Esophagus muscularis mucosa (tissue), 4 donors: ENCODE results near the gene PIK3IP1. TPM values are rescaled to one million over a fixed set of nuclear protein-coding genes. Genes with fewer than 3 reads are reported as not detected.

Source experiments
- DNase-seq: peaks from one replicate; pipeline ENCODE4 v3.0.0-alpha.2; 2017; ENCODE audit errors: extremely low spot score
- H3K27ac ChIP-seq, 4 donors: fragments of 200-600 bp; sonication (generic); replicated peaks in 1 of 4; 1 replicate in 3 of 4; 2 replicates in 1 of 4; pipeline ENCODE4 v1.5.1; 2016 to 2019; ENCODE audit warnings: mild to moderate bottlenecking in 1 of 4
- H3K27me3 ChIP-seq, 4 donors: fragments of 200-600 bp; sonication (generic); one replicate each; pipeline versions ENCODE4 v1.5.1 to v1.6.0; 2016 to 2019
- H3K36me3 ChIP-seq, 4 donors: fragments of 200-600 bp; sonication (generic); one replicate each; pipeline ENCODE4 v1.5.1; 2016 to 2019
- H3K4me1 ChIP-seq, 4 donors: fragments of 200-600 bp; sonication (generic); one replicate each; pipeline ENCODE4 v1.5.1; 2016 to 2019
- H3K4me3 ChIP-seq, 4 donors: fragments of 200-600 bp; sonication (generic); 1 replicate in 2 of 4; 2 replicates in 2 of 4; pipeline ENCODE4 v1.5.1; 2016 to 2019; ENCODE audit warnings: mild to moderate bottlenecking in 4 of 4, moderate library complexity in 1 of 4
- H3K9me3 ChIP-seq, 4 donors: fragments of 200-600 bp; sonication (generic); 1 replicate in 3 of 4; 2 replicates in 1 of 4; pipeline ENCODE4 v1.5.1; 2016 to 2019
- CTCF ChIP-seq, 3 experiments: fragments of 200-600 bp in 2 of 3; fragments of 450-650 bp in 1 of 3; sonication (generic) in 2 of 3; IDR thresholded peaks; one replicate each; pipeline ENCODE4 v1.5.1; 2017 to 2019; ENCODE audit warnings: antibody characterized with exemption in 3 of 3, mild to moderate bottlenecking in 2 of 3, moderate library complexity in 1 of 3
- EP300 ChIP-seq: sonication (generic); formaldehyde crosslinking; IDR thresholded peaks from one replicate; pipeline ENCODE4 v1.6.1; 2017; ENCODE audit warnings: antibody characterized with exemption
- POLR2A ChIP-seq: fragments of 450-650 bp; IDR thresholded peaks from one replicate; pipeline ENCODE4 v1.6.1; 2017; ENCODE audit warnings: antibody characterized with exemption, moderate library complexity, mild to moderate bottlenecking, low read depth
- POLR2AphosphoS5 ChIP-seq, 2 donors: sonication (generic); formaldehyde crosslinking; IDR thresholded peaks; one replicate each; pipeline ENCODE4 v1.6.1; 2017; ENCODE audit warnings: antibody characterized with exemption in 2 of 2
- WGBS: methylation state at CpG from one replicate; pipeline ENCODE4 v1.1.5; 2018; 5-methylcytosine and 5-hydroxymethylcytosine counted together
- intact Hi-C: fragments of 100-400 bp; cut with DNase I; formaldehyde crosslinking; loops from one replicate; pipeline ENCODE4 v1.15.1; 2023
- total RNA-seq, 4 donors: library from RNA; depleted of rRNA; stranded (reverse); fragments of >200 nt; gene quantifications; one replicate each; pipeline versions ENCODE4 v1.1.0 to v1.2.1, GENCODE V29; 2016

The PIK3IP1 gene
- 10 to 100 TPM; 34.5 to 49.1 (median 39.8) TPM for total RNA-seq

- peaks cover 58 to 87% (median 75%) of the 10 kb centered on the region in 4 donors for H3K4me1 ChIP-seq
- intact Hi-C loops: loop anchor here (5.0 kb wide), 1 partner anchor 50 kb away; no protein-coding TSS in a partner anchor
- 21% methylated on average over 18 of the region's 19 CpGs for WGBS
- peak within 1 kb of the TSS; percentile 93 to 99 (median 98) for H3K27ac ChIP-seq
- H3K4me3 ChIP-seq: peak within 1 kb of the TSS; percentile 67 to 87 (median 77)
- TF ChIP-seq CTCF (IDR thresholded peaks at IDR 0.05) (peak; percentile 38 to 58 (median 54)), POLR2A (peak; percentile 56), POLR2AphosphoS5 (IDR thresholded peaks at IDR 0.05) (peak; percentile 96 to 99), EP300 (no peak)
- peaks cover 0 to 25% (median 21%) of the 10 kb centered on the region in 4 donors for H3K36me3 ChIP-seq
- H3K9me3 ChIP-seq: no peaks in the 10 kb centered on the region
- H3K27me3 ChIP-seq: no peaks in the 10 kb centered on the region
- peak; percentile 97 for DNase-seq
These were observed at the start of gene PIK3IP1 for GRCh38 chr22:31292236-31292989. PIK3IP1 (minus strand) TSS chr22:31292488; CDS start chr22:31292344, 144 bp downstream.

GRCh38 chr22:31341386-31342088 lies 49.2 kb upstream of the PIK3IP1 start:
- intact Hi-C loops: loop anchor here (5.0 to 10.0 kb wide), 2 partner anchors 49 to 283 kb away; partner anchors contain the start of gene PIK3IP1
- 84% methylated on average over 12 of the region's 14 CpGs for WGBS

GRCh38 chr22:31340765-31341247 lies 48.5 kb upstream of the PIK3IP1 start:
- intact Hi-C loops: loop anchor here (5.0 to 10.0 kb wide), 2 partner anchors 49 to 284 kb away; partner anchors contain the start of gene PIK3IP1
- Histone ChIP-seq H3K27me3 (no peaks in the 10 kb centered on the region), H3K4me3 (no peak overlapping the region), H3K9me3 (no peaks in the 10 kb centered on the region), H3K27ac (no peak overlapping the region), H3K4me1 (peaks cover 39 to 70% (median 60%) of the 10 kb centered on the region in 4 donors), H3K36me3 (peaks cover 4 to 72% (median 67%) of the 10 kb centered on the region in 4 donors)
- DNase-seq: no peak
- WGBS: 20% methylated on average over 2 of the region's 2 CpGs
- TF ChIP-seq POLR2A (no peak), EP300 (no peak), POLR2AphosphoS5 (IDR thresholded peaks at IDR 0.05) (no peak), CTCF (IDR thresholded peaks at IDR 0.05) (no peak)

More at GRCh38 chr22:31341386-31342088, 49.2 kb upstream of the PIK3IP1 start:
- Histone ChIP-seq H3K4me1 (peaks cover 39 to 71% (median 60%) of the 10 kb centered on the region in 4 donors), H3K4me3 (no peak overlapping the region), H3K27ac (peak overlapping the region in 1 of 4 donors; percentile 88), H3K36me3 (peaks cover 3 to 66% (median 64%) of the 10 kb centered on the region in 4 donors), H3K27me3 (no peaks in the 10 kb centered on the region), H3K9me3 (no peaks in the 10 kb centered on the region)
- DNase-seq: no peak
- TF ChIP-seq POLR2AphosphoS5 (IDR thresholded peaks at IDR 0.05) (no peak), EP300 (no peak), POLR2A (no peak), CTCF (IDR thresholded peaks at IDR 0.05) (no peak)

- peaks cover 37 to 67% (median 57%) of the 10 kb centered on the region in 4 donors for H3K4me1 ChIP-seq
- 91% methylated on average over 6 of the region's 6 CpGs for WGBS
- DNase-seq: no peak
- H3K36me3 ChIP-seq: peaks cover 9 to 76% (median 72%) of the 10 kb centered on the region in 4 donors
- no peak overlapping the region for H3K27ac ChIP-seq
- H3K9me3 ChIP-seq: no peaks in the 10 kb centered on the region
- no peak overlapping the region for H3K4me3 ChIP-seq
- no peak for TF ChIP-seq POLR2AphosphoS5 (IDR thresholded peaks at IDR 0.05)
- no peak for TF ChIP-seq CTCF (IDR thresholded peaks at IDR 0.05)
- no peak for TF ChIP-seq EP300
- TF ChIP-seq POLR2A: no peak
- intact Hi-C loops: loop anchor here (5.0 to 10.0 kb wide), 2 partner anchors 48 to 284 kb away; partner anchors contain the start of gene PIK3IP1
- H3K27me3 ChIP-seq: no peaks in the 10 kb centered on the region
These were observed 48.1 kb upstream of the PIK3IP1 start for GRCh38 chr22:31340360-31340759.
